SK-N-SH treated with all-trans-retinoic acid at 6 μM for 48 hours (cell line): ENCODE results near the gene LRCOL1.

Experiments used
- PATZ1 ChIP-seq: fragments of 250-450 bp; sonication (Bioruptor Pico); IDR thresholded peaks from 2 replicates; pipeline ENCODE4 v1.8.0; 2020; ENCODE audit warnings: mild to moderate bottlenecking, moderate library complexity, borderline replicate concordance
- RARB ChIP-seq: fragments of 250-450 bp; sonication (Bioruptor Pico); IDR thresholded peaks from 2 replicates; pipeline ENCODE4 v1.8.0; 2021; ENCODE audit warnings: mild to moderate bottlenecking, moderate library complexity

GRCh38 chr12:132658149-132658894 lies 47.9 kb upstream of the LRCOL1 start:
- TF ChIP-seq PATZ1 (CRISPR knock-in tag) (no peak), RARB (CRISPR knock-in tag) (no peak)
